HepG2 (cell line): ENCODE data around the gene MYCBPAP. TPM values are rescaled to one million over a fixed set of nuclear protein-coding genes. Genes with fewer than 3 reads are reported as not detected.

ENCODE experiments used
- ATF5 ChIP-seq: sonication (generic); formaldehyde crosslinking; IDR thresholded peaks from 2 replicates; pipeline ENCODE4 v1.4.0; 2020; ENCODE audit warnings: mild to moderate bottlenecking, low read depth, missing genetic modification reagents
- BATF2 ChIP-seq: sonication (generic); formaldehyde crosslinking; IDR thresholded peaks from 2 replicates; pipeline ENCODE4 v1.8.0; 2022; ENCODE audit warnings: mild to moderate bottlenecking, missing genetic modification reagents, moderate library complexity
- DRAP1 ChIP-seq: IDR thresholded peaks from 2 replicates; pipeline ENCODE4 v1.6.1; 2016; ENCODE audit warnings: missing genetic modification reagents, missing compliant biosample characterization
- E2F2 ChIP-seq: sonication (generic); formaldehyde crosslinking; IDR thresholded peaks from 2 replicates; pipeline ENCODE4 v1.4.0; 2020; ENCODE audit warnings: missing genetic modification reagents, borderline replicate concordance
- GTF2F1 ChIP-seq: fragments of 150-350 bp; IDR thresholded peaks from 2 replicates; pipeline ENCODE4 v1.6.1; 2014; ENCODE audit warnings: low read length
- IRF1 ChIP-seq: sonication (generic); formaldehyde crosslinking; IDR thresholded peaks from 2 replicates; pipeline ENCODE4 v1.4.0; 2020; ENCODE audit warnings: low read depth, mild to moderate bottlenecking, missing genetic modification reagents
- MATR3 ChIP-seq: sonication (generic); formaldehyde crosslinking; IDR thresholded peaks from 2 replicates; pipeline ENCODE4 v1.4.0; 2020; ENCODE audit warnings: missing genetic modification reagents
- MBD4 ChIP-seq: IDR thresholded peaks from 2 replicates; pipeline ENCODE4 v1.6.1; 2012; ENCODE audit warnings: low read length, inconsistent platforms, borderline replicate concordance
- MTA3 ChIP-seq: sonication (generic); formaldehyde crosslinking; IDR thresholded peaks from 2 replicates; pipeline ENCODE4 v1.4.0; 2020; ENCODE audit warnings: missing genetic modification reagents
- RERE ChIP-seq: IDR thresholded peaks from 2 replicates; pipeline ENCODE4 v1.6.1; 2016; ENCODE audit warnings: low read depth, missing genetic modification reagents, missing compliant biosample characterization
- SRSF9 ChIP-seq: fragments of 200-400 bp; formaldehyde crosslinking; IDR thresholded peaks from 2 replicates; pipeline ENCODE4 v1.6.1; 2018; ENCODE audit warnings: borderline replicate concordance, mild to moderate bottlenecking, low read depth, low read length; ENCODE audit not compliant: insufficient read depth, poor library complexity, severe bottlenecking
- ZBTB10 ChIP-seq: sonication (generic); formaldehyde crosslinking; IDR thresholded peaks from 2 replicates; pipeline ENCODE4 v1.4.0; 2020; ENCODE audit warnings: missing genetic modification reagents, borderline replicate concordance
- ZBTB43 ChIP-seq: sonication (generic); formaldehyde crosslinking; conservative IDR thresholded peaks from 2 replicates; pipeline ENCODE4 v1.4.0; 2020; ENCODE audit warnings: missing genetic modification reagents
- ZNF354B ChIP-seq: sonication (generic); formaldehyde crosslinking; IDR thresholded peaks from 2 replicates; pipeline ENCODE4 v1.8.0; 2022; ENCODE audit warnings: mild to moderate bottlenecking, missing genetic modification reagents
- ZSCAN20 ChIP-seq: sonication (generic); formaldehyde crosslinking; IDR thresholded peaks from 2 replicates; pipeline ENCODE4 v1.4.0; 2020; ENCODE audit warnings: missing genetic modification reagents, mild to moderate bottlenecking, borderline replicate concordance
- polyA plus RNA-seq, 8 experiments: library from polyadenylated mRNA; depleted of rRNA in 3 of 8; stranded (reverse) in 7 of 8; unstranded in 1 of 8; fragments of >200 nt; fragmentation: Illumina TruSeq in 4 of 8; extraction: Trizol in 4 of 8; gene quantifications; 2 replicates each; pipeline versions ENCODE4 v1.2.1 to v1.2.3, GENCODE V29; 2011 to 2016; ENCODE audit warnings: low read depth in 4 of 8, missing spikeins in 1 of 8, mixed read lengths in 1 of 8; ENCODE audit not compliant: insufficient read depth in 1 of 8
- total RNA-seq, 5 experiments: library from RNA; depleted of rRNA; stranded (reverse); fragments of >200 nt; fragmentation: Illumina TruSeq; extraction: Trizol; gene quantifications; 2 replicates each; pipeline ENCODE4 v1.2.3, GENCODE V29; 2016; ENCODE audit warnings: low read depth in 1 of 5

MYCBPAP gene
- total and polyA plus RNA-seq, 2 of the 13 experiments (the other 11 are each of a cell fraction or from before 2014, with no cell fraction given): 0.22 to 0.24 TPM

- no peak for TF ChIP-seq SRSF9
- TF ChIP-seq RERE: 0 out of 2 replicates have a peak, but pooled peaks have one; percentile 6
- no peak for TF ChIP-seq ZBTB10
- no peak for TF ChIP-seq MTA3 (CRISPR knock-in tag)
- TF ChIP-seq ATF5 (CRISPR knock-in tag): no peak
- TF ChIP-seq GTF2F1: no peak
- TF ChIP-seq E2F2 (CRISPR knock-in tag): no peak
- TF ChIP-seq MATR3: no peak
- no peak for TF ChIP-seq ZSCAN20
- TF ChIP-seq BATF2: no peak
- TF ChIP-seq IRF1 (CRISPR knock-in tag): no peak
- no peak for TF ChIP-seq MBD4
- TF ChIP-seq ZBTB43 (CRISPR knock-in tag): 0 out of 2 replicates have a peak, but pooled peaks have one; percentile 50
- peak; percentile 64 for TF ChIP-seq DRAP1
- TF ChIP-seq ZNF354B: no peak
Observed at GRCh38 chr17:50482516-50482915, 25.7 kb upstream of the MYCBPAP start (continued).
